Measurements from ENCODE around the gene BMP6. TPM values are rescaled to one million over a fixed set of nuclear protein-coding genes. Genes with fewer than 3 reads are reported as not detected.

The BMP6 gene
- total and polyA plus RNA-seq, 10 of the 15 experiments (the other 5 are each of a cell fraction or from before 2014, with no cell fraction given), result 0.02 to 0.15 (median 0.05) TPM; not detected in 5

DNA sequence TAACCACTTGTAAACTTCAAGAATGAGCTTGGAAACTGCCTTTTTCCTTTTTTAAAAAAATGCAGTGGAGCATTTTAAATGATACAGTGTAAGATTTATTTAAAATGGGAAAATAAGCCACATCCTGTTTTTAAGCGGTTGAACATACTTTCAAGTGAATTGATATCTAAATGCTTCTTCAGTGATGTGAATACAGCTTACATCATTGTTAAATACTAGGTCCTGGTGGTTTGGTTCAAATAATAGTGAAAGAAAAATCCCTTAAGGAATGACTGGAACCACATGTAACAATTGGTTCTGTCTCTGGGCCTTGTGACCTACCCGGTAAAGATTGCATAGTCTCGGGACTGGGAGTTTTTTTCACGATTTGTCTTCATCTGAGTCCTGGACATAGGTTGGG is 44.2 kb downstream of the BMP6 start:
- intact Hi-C loops (cut with micrococcal nuclease; ENCODE audit: unreplicated experiment), result no loop called here
- Histone ChIP-seq H3K27me3 (replicated peaks in 1 of 2; ENCODE audit: control insufficient read depth in 2 of 2, insufficient read depth in 2 of 2, low read length in 1 of 2) (no peaks in the 10 kb centered on the region; a peak in 2 of 4 replicates), H3K4me1 (ENCODE audit: control insufficient read depth, insufficient read depth, low read length) (no peaks in the 10 kb centered on the region), H3K79me2 (ENCODE audit: control insufficient read depth, insufficient read depth, low read length) (no peaks in the 10 kb centered on the region), H2AFZ (ENCODE audit: control insufficient read depth, low read depth, low read length) (no peak overlapping the region), H3K9me3 (replicated peaks; ENCODE audit: control insufficient read depth, insufficient read depth, low read length) (no peaks in the 10 kb centered on the region), H3K4me3 (no peak overlapping the region), H3K36me3 (ENCODE audit: control insufficient read depth in 2 of 2, insufficient read depth in 2 of 2, low read length in 1 of 2) (no peaks in the 10 kb centered on the region), H3K9ac (ENCODE audit: control insufficient read depth, insufficient read depth, low read length) (no peak overlapping the region), H3K27ac (ENCODE audit: control insufficient read depth, insufficient read depth) (no peak overlapping the region), H4K20me1 (ENCODE audit: control insufficient read depth, insufficient read depth) (no peaks in the 10 kb centered on the region), H3K4me2 (ENCODE audit: control insufficient read depth, insufficient read depth) (no peak overlapping the region)
- SMC1A ChIA-PET (ENCODE audit: uncharacterized antibody, unreplicated experiment), result no interaction called here
- 79% methylated on average over 4 of the region's 4 CpGs for WGBS (ENCODE audit: insufficient coverage, insufficient replicate concordance, low lambda C conversion rate, missing lambda C conversion rate)
- POLR2A ChIA-PET, result no interaction called here
- CTCF ChIA-PET, result no interaction called here
- DNase-seq (ENCODE audit: low read depth, low spot score), result no peak
- RAD21 ChIA-PET (ENCODE audit: unreplicated experiment), result no interaction called here
- no peak for ATAC-seq
- in situ Hi-C loops (cut with MboI), result no loop called here
- BruUV-seq (replicated peaks), result no TSS peak
- no peak for FAIRE-seq
- TF ChIP-seq TCF3 (IDR thresholded peaks at IDR 0.05; ENCODE audit: borderline replicate concordance, insufficient read depth, low read depth, low read length) (no peak), RB1 (IDR thresholded peaks at IDR 0.05; ENCODE audit: borderline replicate concordance) (no peak), BCL11A (IDR thresholded peaks at IDR 0.05; ENCODE audit: low read depth, low read length) (no peak), CHD4 (IDR thresholded peaks at IDR 0.05) (no peak), HDGF (IDR thresholded peaks at IDR 0.05) (no peak), RUNX3 (IDR thresholded peaks at IDR 0.05; ENCODE audit: low read length) (no peak), NFIC (IDR thresholded peaks at IDR 0.05; ENCODE audit: low read depth, low read length) (no peak), ZNF24 (IDR thresholded peaks at IDR 0.05) (no peak), MYB (IDR thresholded peaks at IDR 0.05; ENCODE audit: borderline replicate concordance, low read depth, low read length) (no peak), EED (IDR thresholded peaks at IDR 0.05; ENCODE audit: low read depth) (no peak), SIN3A (IDR thresholded peaks at IDR 0.05; ENCODE audit: low read depth, low read length) (no peak), RBBP5 (conservative IDR thresholded peaks at IDR 0.05) (no peak), RELA (IDR thresholded peaks at IDR 0.05; ENCODE audit: borderline replicate concordance, partially characterized antibody) (no peak)
- TF ChIP-seq, protein P1, sequence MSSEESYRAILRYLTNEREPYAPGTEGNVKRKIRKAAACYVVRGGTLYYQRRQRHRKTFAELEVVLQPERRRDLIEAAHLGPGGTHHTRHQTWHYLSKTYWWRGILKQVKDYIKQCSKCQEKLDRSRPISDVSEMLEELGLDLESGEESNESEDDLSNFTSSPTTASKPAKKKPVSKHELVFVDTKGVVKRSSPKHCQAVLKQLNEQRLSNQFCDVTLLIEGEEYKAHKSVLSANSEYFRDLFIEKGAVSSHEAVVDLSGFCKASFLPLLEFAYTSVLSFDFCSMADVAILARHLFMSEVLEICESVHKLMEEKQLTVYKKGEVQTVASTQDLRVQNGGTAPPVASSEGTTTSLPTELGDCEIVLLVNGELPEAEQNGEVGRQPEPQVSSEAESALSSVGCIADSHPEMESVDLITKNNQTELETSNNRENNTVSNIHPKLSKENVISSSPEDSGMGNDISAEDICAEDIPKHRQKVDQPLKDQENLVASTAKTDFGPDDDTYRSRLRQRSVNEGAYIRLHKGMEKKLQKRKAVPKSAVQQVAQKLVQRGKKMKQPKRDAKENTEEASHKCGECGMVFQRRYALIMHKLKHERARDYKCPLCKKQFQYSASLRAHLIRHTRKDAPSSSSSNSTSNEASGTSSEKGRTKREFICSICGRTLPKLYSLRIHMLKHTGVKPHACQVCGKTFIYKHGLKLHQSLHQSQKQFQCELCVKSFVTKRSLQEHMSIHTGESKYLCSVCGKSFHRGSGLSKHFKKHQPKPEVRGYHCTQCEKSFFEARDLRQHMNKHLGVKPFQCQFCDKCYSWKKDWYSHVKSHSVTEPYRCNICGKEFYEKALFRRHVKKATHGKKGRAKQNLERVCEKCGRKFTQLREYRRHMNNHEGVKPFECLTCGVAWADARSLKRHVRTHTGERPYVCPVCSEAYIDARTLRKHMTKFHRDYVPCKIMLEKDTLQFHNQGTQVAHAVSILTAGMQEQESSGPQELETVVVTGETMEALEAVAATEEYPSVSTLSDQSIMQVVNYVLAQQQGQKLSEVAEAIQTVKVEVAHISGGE (CRISPR knock-in tag; IDR thresholded peaks at IDR 0.05), result no peak
- TF ChIP-seq, protein P2, sequence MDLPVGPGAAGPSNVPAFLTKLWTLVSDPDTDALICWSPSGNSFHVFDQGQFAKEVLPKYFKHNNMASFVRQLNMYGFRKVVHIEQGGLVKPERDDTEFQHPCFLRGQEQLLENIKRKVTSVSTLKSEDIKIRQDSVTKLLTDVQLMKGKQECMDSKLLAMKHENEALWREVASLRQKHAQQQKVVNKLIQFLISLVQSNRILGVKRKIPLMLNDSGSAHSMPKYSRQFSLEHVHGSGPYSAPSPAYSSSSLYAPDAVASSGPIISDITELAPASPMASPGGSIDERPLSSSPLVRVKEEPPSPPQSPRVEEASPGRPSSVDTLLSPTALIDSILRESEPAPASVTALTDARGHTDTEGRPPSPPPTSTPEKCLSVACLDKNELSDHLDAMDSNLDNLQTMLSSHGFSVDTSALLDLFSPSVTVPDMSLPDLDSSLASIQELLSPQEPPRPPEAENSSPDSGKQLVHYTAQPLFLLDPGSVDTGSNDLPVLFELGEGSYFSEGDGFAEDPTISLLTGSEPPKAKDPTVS (IDR thresholded peaks at IDR 0.05; ENCODE audit: low read depth, low read length), result no peak
- TF ChIP-seq, protein P3, sequence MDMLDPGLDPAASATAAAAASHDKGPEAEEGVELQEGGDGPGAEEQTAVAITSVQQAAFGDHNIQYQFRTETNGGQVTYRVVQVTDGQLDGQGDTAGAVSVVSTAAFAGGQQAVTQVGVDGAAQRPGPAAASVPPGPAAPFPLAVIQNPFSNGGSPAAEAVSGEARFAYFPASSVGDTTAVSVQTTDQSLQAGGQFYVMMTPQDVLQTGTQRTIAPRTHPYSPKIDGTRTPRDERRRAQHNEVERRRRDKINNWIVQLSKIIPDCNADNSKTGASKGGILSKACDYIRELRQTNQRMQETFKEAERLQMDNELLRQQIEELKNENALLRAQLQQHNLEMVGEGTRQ (IDR thresholded peaks at IDR 0.05; ENCODE audit: borderline replicate concordance, low read depth, low read length), result no peak
- TF ChIP-seq, protein P4, sequence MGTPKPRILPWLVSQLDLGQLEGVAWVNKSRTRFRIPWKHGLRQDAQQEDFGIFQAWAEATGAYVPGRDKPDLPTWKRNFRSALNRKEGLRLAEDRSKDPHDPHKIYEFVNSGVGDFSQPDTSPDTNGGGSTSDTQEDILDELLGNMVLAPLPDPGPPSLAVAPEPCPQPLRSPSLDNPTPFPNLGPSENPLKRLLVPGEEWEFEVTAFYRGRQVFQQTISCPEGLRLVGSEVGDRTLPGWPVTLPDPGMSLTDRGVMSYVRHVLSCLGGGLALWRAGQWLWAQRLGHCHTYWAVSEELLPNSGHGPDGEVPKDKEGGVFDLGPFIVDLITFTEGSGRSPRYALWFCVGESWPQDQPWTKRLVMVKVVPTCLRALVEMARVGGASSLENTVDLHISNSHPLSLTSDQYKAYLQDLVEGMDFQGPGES (IDR thresholded peaks at IDR 0.05), result no peak
